GM12865 (cell line): ENCODE results near the gene MRPS26.

ENCODE experiments used
- DNase-seq: peaks from one replicate; pipeline ENCODE4 v3.0.0; 2010; ENCODE audit warnings: low read depth
- H3K4me3 ChIP-seq: 2 replicates; pipeline ENCODE4 v1.5.1; 2011; ENCODE audit warnings: mild to moderate bottlenecking, low read depth, low read length, control low read depth
- CTCF ChIP-seq: IDR thresholded peaks from 2 replicates; pipeline ENCODE4 v1.5.1; 2011; ENCODE audit warnings: low read length, control low read depth, low read depth, inconsistent platforms; ENCODE audit not compliant: insufficient read depth; ENCODE audit errors: missing control alignments

The MRPS26 gene

GRCh38 chr20:3081641-3082040 is 35.8 kb downstream of the MRPS26 start:
- TF ChIP-seq CTCF = no peak
- DNase-seq = no peak
- H3K4me3 ChIP-seq = no peak overlapping the region

- DNase-seq = no peak
- H3K4me3 ChIP-seq = no peak overlapping the region
- no peak for TF ChIP-seq CTCF
These were observed 36.6 kb downstream of the MRPS26 start for GRCh38 chr20:3082306-3082951.

GRCh38 chr20:3082955-3083952 is 37.4 kb downstream of the MRPS26 start:
- H3K4me3 ChIP-seq = no peak overlapping the region
- no peak for DNase-seq
- TF ChIP-seq CTCF = no peak

GRCh38 chr20:3084283-3084985 is 38.6 kb downstream of the MRPS26 start, which contains the start of gene AVP:
Gene AVP (minus strand): TSS chr20:3084724. CDS start chr20:3084674, 50 bp downstream.
- DNase-seq = no peak
- H3K4me3 ChIP-seq = no peak within 1 kb of the TSS
- TF ChIP-seq CTCF = no peak

GRCh38 chr20:3084986-3085360 is 39.1 kb downstream of the MRPS26 start:
- DNase-seq = no peak
- TF ChIP-seq CTCF = no peak

GRCh38 chr20:3085571-3086072 is 39.8 kb downstream of the MRPS26 start:
- no peak for DNase-seq
- H3K4me3 ChIP-seq = no peak overlapping the region
- TF ChIP-seq CTCF = no peak

More at GRCh38 chr20:3084986-3085360, 39.1 kb downstream of the MRPS26 start:
- no peak overlapping the region for H3K4me3 ChIP-seq
